Activated gamma-delta T cell treated with Interleukin-2 at 50 U/mL for 16 hours (primary cell): ENCODE data around the gene BCL10.
"Not testable (repeated sequence)": the region's sequence is repeated elsewhere in the genome, so short reads cannot be mapped to it uniquely, and the experiment has no call there.

ENCODE experiments used
- DNase-seq: peaks from one replicate; pipeline ENCODE4 v3.0.0-alpha.2; 2020

Gene BCL10

GRCh38 chr1:85262985-85263384, 13.4 kb downstream of the BCL10 start:
- DNase-seq: no peak

- no peak for DNase-seq
Measured at GRCh38 chr1:85259912-85260274, 16.5 kb downstream of the BCL10 start.

GRCh38 chr1:85259118-85259911, 17.1 kb downstream of the BCL10 start, which contains the start of gene C1orf52:
Gene C1orf52 (minus strand): TSS chr1:85259662. CDS start chr1:85259633, 29 bp downstream.
- peak; percentile 96 for DNase-seq

GRCh38 chr1:85258536-85259117, 17.8 kb downstream of the BCL10 start:
- DNase-seq: no peak

GRCh38 chr1:85249042-85249441, 27.4 kb downstream of the BCL10 start:
- DNase-seq: not testable (repeated sequence)

- no peak for DNase-seq
Measured at GRCh38 chr1:85245891-85246290, 30.5 kb downstream of the BCL10 start.

- DNase-seq: no peak
Measured at GRCh38 chr1:85245456-85245855, 31.0 kb downstream of the BCL10 start.

GRCh38 chr1:85244271-85245061, 32.0 kb downstream of the BCL10 start:
- DNase-seq: no peak

GRCh38 chr1:85243372-85243771, 33.1 kb downstream of the BCL10 start:
- DNase-seq: no peak

- DNase-seq: no peak
Measured at GRCh38 chr1:85240643-85241042, 35.8 kb downstream of the BCL10 start.

- no peak for DNase-seq
Measured at GRCh38 chr1:85240174-85240601, 36.2 kb downstream of the BCL10 start.

- DNase-seq: no peak
Measured at GRCh38 chr1:85237613-85238012, 38.8 kb downstream of the BCL10 start.

- DNase-seq: no peak
Measured at GRCh38 chr1:85230305-85230977, 46.0 kb downstream of the BCL10 start.

GRCh38 chr1:85229574-85230097, 46.8 kb downstream of the BCL10 start:
- DNase-seq: no peak

- no peak for DNase-seq
Measured at GRCh38 chr1:85228972-85229371, 47.5 kb downstream of the BCL10 start.

- no peak for DNase-seq
Measured at GRCh38 chr1:85225624-85226380, 50.6 kb downstream of the BCL10 start.

GRCh38 chr1:85224734-85225623, 51.5 kb downstream of the BCL10 start:
- DNase-seq: no peak

- no peak for DNase-seq
Measured at GRCh38 chr1:85224295-85224694, 52.1 kb downstream of the BCL10 start.

- DNase-seq: no peak
Measured at GRCh38 chr1:85223334-85223733, 53.1 kb downstream of the BCL10 start.

GRCh38 chr1:85220756-85221201, 55.7 kb downstream of the BCL10 start:
- no peak for DNase-seq
